ENCODE measurements around the gene ZBTB16. TPM values are rescaled to one million over a fixed set of nuclear protein-coding genes. Genes with fewer than 3 reads are reported as not detected.

ZBTB16 gene
- total RNA-seq, 4 donors from 2014 or later = 82.7 to 375 (median 189) TPM

- DNase-seq (ENCODE audit: low spot score) = no peak
- TF ChIP-seq, protein P1, sequence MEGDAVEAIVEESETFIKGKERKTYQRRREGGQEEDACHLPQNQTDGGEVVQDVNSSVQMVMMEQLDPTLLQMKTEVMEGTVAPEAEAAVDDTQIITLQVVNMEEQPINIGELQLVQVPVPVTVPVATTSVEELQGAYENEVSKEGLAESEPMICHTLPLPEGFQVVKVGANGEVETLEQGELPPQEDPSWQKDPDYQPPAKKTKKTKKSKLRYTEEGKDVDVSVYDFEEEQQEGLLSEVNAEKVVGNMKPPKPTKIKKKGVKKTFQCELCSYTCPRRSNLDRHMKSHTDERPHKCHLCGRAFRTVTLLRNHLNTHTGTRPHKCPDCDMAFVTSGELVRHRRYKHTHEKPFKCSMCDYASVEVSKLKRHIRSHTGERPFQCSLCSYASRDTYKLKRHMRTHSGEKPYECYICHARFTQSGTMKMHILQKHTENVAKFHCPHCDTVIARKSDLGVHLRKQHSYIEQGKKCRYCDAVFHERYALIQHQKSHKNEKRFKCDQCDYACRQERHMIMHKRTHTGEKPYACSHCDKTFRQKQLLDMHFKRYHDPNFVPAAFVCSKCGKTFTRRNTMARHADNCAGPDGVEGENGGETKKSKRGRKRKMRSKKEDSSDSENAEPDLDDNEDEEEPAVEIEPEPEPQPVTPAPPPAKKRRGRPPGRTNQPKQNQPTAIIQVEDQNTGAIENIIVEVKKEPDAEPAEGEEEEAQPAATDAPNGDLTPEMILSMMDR (IDR thresholded peaks at IDR 0.05) = no peak
- ATAC-seq (ENCODE audit: low FRiP score) = no peak
Observed at GRCh38 chr11:114145166-114145775, 85.8 kb downstream of the ZBTB16 start.

- DNase-seq (ENCODE audit: low spot score) (no peak), ATAC-seq (ENCODE audit: low FRiP score) (no peak)
- TF ChIP-seq, protein P1 (IDR thresholded peaks at IDR 0.05) = no peak
Observed at GRCh38 chr11:114147375-114148012, 88.0 kb downstream of the ZBTB16 start.

- DNase-seq (ENCODE audit: low spot score) (no peak), ATAC-seq (ENCODE audit: low FRiP score) (no peak)
- TF ChIP-seq, protein P1 (IDR thresholded peaks at IDR 0.05) = no peak
Observed at GRCh38 chr11:114148013-114148382, 88.5 kb downstream of the ZBTB16 start.

- ATAC-seq (ENCODE audit: low FRiP score) (no peak), DNase-seq (ENCODE audit: low spot score) (no peak)
- TF ChIP-seq, protein P1 (IDR thresholded peaks at IDR 0.05) = no peak
Observed at GRCh38 chr11:114149689-114150407, 90.3 kb downstream of the ZBTB16 start.

- TF ChIP-seq, protein P1 (IDR thresholded peaks at IDR 0.05) = no peak
- ATAC-seq (ENCODE audit: low FRiP score) (no peak), DNase-seq (ENCODE audit: low spot score) (no peak)
Observed at GRCh38 chr11:114150671-114151070, 91.2 kb downstream of the ZBTB16 start.

DNA sequence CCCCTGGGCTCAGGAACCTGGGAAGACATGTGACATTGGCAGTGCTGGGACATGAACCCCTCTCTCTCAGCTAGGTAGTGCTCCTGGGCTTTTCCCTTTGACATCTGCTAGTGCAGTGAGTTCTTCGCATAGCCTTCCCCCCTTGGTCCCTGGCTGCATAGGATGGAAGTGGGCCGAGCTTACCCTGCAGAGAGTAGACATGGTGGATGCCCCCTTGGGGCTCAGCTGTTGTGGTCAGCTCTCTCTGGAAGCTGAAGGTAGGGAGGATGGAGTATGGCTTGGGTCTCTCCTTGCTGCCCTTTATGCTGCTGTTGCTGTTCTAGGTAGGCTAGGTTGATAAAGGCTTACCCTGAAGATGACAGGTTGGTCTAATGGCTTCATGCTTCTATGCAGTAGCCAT lies 92.1 kb downstream of the ZBTB16 start:
- DNase-seq (ENCODE audit: low spot score) (no peak), ATAC-seq (ENCODE audit: low FRiP score) (no peak)
- TF ChIP-seq, protein P1 (IDR thresholded peaks at IDR 0.05) = no peak

Measured in omental fat pad (tissue), 4 donors.